ENCODE measurements around the gene FAM241B.

Gene FAM241B, protein sequence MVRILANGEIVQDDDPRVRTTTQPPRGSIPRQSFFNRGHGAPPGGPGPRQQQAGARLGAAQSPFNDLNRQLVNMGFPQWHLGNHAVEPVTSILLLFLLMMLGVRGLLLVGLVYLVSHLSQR
- long read RNA-seq: 0 reads

DNA sequence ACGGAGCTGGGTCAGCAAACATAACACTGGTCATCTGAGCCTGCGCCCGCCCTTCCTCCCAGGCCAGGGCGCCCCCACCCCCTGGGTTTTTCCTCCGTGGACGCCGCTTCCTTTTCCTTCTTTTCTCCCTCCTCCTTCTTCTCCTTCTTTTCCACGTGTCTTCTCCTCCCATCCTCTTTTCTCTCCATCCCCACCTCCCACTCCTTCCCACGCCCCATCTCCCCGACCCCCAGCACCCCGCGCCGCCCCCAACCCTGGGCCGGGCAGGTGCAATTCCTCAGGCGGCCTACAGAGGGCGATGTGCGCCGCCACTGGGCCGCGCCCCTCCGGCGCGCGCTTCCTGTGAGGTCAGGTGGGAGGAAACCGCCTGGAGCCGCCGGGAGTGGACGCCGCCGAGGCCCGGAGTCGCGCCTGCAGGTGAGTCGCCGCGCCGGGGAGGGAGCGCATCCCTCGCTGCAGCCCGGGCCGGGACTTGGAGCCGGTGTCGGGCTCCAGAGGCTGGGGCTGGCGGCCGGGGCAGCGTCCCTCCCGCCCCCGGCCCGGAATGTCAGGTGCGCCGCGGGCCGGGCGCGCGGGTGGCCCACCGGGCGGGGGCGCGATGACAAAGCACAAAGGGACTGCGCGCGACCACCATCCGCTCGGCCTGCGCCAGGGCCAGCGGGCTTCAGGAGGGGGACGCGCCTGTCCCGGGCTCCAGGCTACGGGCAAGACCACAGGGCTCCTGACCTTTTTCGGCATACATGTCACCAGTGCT, at the start of gene FAM241B:
TSS of gene FAM241B (plus strand) at position 351 of the 754 bp plus-strand sequence. CDS start 1,497 bp downstream, outside the sequence.
- TF ChIP-seq POLR2AphosphoS5 (IDR thresholded peaks at IDR 0.05; ENCODE audit: low read depth) (no peak), GABPA (IDR thresholded peaks at IDR 0.05; ENCODE audit: low read depth) (no peak), SPI1 (IDR thresholded peaks at IDR 0.05; ENCODE audit: borderline replicate concordance, low read depth) (no peak)
- TF ChIP-seq, protein P1, sequence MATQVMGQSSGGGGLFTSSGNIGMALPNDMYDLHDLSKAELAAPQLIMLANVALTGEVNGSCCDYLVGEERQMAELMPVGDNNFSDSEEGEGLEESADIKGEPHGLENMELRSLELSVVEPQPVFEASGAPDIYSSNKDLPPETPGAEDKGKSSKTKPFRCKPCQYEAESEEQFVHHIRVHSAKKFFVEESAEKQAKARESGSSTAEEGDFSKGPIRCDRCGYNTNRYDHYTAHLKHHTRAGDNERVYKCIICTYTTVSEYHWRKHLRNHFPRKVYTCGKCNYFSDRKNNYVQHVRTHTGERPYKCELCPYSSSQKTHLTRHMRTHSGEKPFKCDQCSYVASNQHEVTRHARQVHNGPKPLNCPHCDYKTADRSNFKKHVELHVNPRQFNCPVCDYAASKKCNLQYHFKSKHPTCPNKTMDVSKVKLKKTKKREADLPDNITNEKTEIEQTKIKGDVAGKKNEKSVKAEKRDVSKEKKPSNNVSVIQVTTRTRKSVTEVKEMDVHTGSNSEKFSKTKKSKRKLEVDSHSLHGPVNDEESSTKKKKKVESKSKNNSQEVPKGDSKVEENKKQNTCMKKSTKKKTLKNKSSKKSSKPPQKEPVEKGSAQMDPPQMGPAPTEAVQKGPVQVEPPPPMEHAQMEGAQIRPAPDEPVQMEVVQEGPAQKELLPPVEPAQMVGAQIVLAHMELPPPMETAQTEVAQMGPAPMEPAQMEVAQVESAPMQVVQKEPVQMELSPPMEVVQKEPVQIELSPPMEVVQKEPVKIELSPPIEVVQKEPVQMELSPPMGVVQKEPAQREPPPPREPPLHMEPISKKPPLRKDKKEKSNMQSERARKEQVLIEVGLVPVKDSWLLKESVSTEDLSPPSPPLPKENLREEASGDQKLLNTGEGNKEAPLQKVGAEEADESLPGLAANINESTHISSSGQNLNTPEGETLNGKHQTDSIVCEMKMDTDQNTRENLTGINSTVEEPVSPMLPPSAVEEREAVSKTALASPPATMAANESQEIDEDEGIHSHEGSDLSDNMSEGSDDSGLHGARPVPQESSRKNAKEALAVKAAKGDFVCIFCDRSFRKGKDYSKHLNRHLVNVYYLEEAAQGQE (IDR thresholded peaks at IDR 0.05; ENCODE audit: insufficient replicate concordance, low read depth): no peak
- TF ChIP-seq, protein P2, sequence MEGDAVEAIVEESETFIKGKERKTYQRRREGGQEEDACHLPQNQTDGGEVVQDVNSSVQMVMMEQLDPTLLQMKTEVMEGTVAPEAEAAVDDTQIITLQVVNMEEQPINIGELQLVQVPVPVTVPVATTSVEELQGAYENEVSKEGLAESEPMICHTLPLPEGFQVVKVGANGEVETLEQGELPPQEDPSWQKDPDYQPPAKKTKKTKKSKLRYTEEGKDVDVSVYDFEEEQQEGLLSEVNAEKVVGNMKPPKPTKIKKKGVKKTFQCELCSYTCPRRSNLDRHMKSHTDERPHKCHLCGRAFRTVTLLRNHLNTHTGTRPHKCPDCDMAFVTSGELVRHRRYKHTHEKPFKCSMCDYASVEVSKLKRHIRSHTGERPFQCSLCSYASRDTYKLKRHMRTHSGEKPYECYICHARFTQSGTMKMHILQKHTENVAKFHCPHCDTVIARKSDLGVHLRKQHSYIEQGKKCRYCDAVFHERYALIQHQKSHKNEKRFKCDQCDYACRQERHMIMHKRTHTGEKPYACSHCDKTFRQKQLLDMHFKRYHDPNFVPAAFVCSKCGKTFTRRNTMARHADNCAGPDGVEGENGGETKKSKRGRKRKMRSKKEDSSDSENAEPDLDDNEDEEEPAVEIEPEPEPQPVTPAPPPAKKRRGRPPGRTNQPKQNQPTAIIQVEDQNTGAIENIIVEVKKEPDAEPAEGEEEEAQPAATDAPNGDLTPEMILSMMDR (IDR thresholded peaks at IDR 0.05; ENCODE audit: insufficient read depth, low read length): no peak
- DNase-seq (ENCODE audit: low read depth in 1 of 2, low spot score in 1 of 2): no peak
- H3K27me3 ChIP-seq (ENCODE audit: insufficient read depth, poor library complexity, severe bottlenecking): peaks cover 11% of the 10 kb centered on the region
- H3K27ac ChIP-seq (replicated peaks): no peak within 1 kb of the TSS
- no peak within 1 kb of the TSS for H3K4me3 ChIP-seq (replicated peaks; ENCODE audit: insufficient read depth, low read length)

DNA sequence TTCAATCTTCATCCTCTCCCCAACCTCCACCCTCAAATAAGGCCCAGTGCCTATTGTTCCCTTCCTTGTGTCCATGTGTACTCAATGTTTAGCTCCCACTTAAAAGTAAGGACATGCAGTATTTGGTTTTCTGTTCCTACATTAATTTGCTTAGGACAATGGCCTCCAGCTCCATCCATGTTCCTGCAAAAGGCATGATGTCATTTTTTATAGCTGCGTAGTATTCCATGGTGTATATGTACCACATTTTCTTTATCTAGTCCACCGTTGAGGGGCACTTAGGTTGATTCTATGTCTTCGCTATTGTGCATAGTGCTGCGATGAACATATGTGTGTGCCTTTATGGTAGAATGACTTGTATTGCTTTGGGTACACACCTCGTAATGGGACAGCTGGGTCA, 49.6 kb upstream of the FAM241B start:
- Histone ChIP-seq H3K27me3 (ENCODE audit: insufficient read depth, poor library complexity, severe bottlenecking) (peaks cover 44% of the 10 kb centered on the region), H3K4me3 (replicated peaks; ENCODE audit: insufficient read depth, low read length) (no peak overlapping the region), H3K27ac (replicated peaks) (no peak overlapping the region)
- no peak for DNase-seq (ENCODE audit: low read depth in 1 of 2, low spot score in 1 of 2)
- no peak for TF ChIP-seq POLR2AphosphoS5 (IDR thresholded peaks at IDR 0.05; ENCODE audit: low read depth)
- TF ChIP-seq, protein P1 (IDR thresholded peaks at IDR 0.05; ENCODE audit: insufficient replicate concordance, low read depth): no peak
- no peak for TF ChIP-seq SPI1 (IDR thresholded peaks at IDR 0.05; ENCODE audit: borderline replicate concordance, low read depth)
- TF ChIP-seq, protein P2 (IDR thresholded peaks at IDR 0.05; ENCODE audit: insufficient read depth, low read length): no peak
- no peak for TF ChIP-seq GABPA (IDR thresholded peaks at IDR 0.05; ENCODE audit: low read depth)

DNA sequence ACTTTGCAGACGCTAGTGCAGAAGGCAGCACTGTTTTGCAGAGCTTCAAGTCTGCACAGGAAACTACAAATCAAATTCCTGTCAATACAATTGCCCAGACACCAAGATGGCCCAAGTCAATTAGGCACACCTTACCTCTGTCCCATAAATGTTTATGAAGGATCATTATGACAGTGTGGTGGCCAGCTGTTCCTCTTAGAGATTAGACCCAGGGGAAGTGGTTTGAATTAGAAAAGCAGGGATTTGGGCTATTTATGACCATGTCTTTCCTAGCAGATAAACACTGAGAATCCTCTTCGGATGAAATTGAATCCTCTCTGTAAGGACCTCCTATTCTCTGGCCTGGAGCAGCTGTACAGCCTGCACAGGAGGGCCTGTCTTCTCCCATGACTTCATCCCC, 46.9 kb upstream of the FAM241B start:
- H3K4me3 ChIP-seq (replicated peaks; ENCODE audit: insufficient read depth, low read length): no peak overlapping the region
- no peak for TF ChIP-seq SPI1 (IDR thresholded peaks at IDR 0.05; ENCODE audit: borderline replicate concordance, low read depth)
- no peak for TF ChIP-seq POLR2AphosphoS5 (IDR thresholded peaks at IDR 0.05; ENCODE audit: low read depth)
- TF ChIP-seq GABPA (IDR thresholded peaks at IDR 0.05; ENCODE audit: low read depth): no peak
- TF ChIP-seq, protein P2 (IDR thresholded peaks at IDR 0.05; ENCODE audit: insufficient read depth, low read length): no peak
- TF ChIP-seq, protein P1 (IDR thresholded peaks at IDR 0.05; ENCODE audit: insufficient replicate concordance, low read depth): no peak
- H3K27ac ChIP-seq (replicated peaks): no peak overlapping the region
- DNase-seq (ENCODE audit: low read depth in 1 of 2, low spot score in 1 of 2): no peak
- peaks cover 27% of the 10 kb centered on the region for H3K27me3 ChIP-seq (ENCODE audit: insufficient read depth, poor library complexity, severe bottlenecking)
